AG09319 (cell line): ENCODE measurements around the gene ATP6V1G3.

Source experiments
- DNase-seq: peaks from one replicate; pipeline ENCODE4 v3.0.0-alpha.2; 2010; ENCODE audit warnings: low read depth; ENCODE audit errors: extremely low read depth
- TF ChIP-seq, protein P1 (sequence below): IDR thresholded peaks from 2 replicates; pipeline ENCODE4 v1.5.1; 2011; ENCODE audit warnings: low read depth, mild to moderate bottlenecking, inconsistent platforms, low read length, moderate library complexity

ATP6V1G3 gene

DNA sequence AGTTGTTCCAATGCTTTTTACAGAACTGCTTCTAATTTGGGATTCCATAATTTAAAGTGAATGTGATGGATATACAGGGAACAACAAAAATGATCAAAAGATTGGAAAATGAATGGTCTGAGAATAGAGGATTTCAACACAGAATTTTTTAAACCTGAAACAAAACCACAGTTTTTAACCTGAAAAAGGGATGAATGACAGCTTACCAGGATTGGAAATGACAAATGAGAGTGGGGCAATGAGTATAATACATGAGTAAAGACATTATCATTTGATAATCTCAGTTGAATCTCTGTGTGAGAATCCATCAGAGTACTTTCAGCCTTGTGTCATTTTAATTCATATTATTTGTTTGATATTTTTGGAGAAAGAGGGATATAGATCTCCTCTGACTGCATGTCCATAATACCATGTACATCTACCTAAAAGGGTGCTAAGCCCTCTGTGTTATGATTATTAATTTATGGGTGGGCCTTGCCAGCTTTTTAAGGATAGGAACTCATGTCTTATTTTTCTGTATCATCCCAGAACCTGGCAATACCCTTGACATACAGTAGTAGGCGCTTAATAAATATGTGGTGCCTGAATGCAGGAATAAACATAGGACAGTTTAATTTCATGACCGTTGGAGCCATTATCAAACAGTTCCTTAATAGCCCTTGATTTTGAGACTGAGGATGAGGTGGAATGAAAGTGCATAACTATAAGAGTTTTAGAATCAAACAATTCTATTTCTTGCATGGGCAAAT is 12.4 kb upstream of the ATP6V1G3 start:
- DNase-seq = no peak
- TF ChIP-seq, protein P1, sequence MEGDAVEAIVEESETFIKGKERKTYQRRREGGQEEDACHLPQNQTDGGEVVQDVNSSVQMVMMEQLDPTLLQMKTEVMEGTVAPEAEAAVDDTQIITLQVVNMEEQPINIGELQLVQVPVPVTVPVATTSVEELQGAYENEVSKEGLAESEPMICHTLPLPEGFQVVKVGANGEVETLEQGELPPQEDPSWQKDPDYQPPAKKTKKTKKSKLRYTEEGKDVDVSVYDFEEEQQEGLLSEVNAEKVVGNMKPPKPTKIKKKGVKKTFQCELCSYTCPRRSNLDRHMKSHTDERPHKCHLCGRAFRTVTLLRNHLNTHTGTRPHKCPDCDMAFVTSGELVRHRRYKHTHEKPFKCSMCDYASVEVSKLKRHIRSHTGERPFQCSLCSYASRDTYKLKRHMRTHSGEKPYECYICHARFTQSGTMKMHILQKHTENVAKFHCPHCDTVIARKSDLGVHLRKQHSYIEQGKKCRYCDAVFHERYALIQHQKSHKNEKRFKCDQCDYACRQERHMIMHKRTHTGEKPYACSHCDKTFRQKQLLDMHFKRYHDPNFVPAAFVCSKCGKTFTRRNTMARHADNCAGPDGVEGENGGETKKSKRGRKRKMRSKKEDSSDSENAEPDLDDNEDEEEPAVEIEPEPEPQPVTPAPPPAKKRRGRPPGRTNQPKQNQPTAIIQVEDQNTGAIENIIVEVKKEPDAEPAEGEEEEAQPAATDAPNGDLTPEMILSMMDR = no peak

DNA sequence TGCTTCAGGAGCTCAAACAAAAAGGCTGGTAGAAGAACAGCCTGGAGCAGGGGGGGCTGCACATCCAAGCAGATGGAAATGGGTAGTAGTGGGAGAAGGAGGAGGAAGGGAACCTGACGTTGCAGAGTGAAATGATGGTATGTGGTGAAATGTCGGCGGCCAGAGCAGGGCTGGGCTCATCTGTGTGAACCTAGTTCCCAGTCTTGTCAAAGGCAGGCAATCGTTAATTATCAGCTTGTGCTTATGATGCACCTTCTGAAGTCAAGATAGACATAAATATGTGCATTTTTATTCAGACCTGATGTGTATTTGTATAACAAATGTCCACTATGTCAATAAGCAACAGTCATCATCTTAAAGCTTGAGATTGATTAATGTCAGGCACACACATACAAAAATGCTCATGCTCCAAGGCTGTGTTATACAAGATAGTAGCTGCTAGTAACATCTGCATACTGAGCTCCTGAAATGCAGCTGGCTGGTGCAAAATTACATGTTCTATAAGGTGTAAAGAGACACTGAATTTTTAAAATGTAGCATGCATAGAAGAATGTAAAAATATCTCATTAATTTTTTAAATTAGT is 10.6 kb upstream of the ATP6V1G3 start:
- DNase-seq = no peak
- TF ChIP-seq, protein P1 = no peak

DNA sequence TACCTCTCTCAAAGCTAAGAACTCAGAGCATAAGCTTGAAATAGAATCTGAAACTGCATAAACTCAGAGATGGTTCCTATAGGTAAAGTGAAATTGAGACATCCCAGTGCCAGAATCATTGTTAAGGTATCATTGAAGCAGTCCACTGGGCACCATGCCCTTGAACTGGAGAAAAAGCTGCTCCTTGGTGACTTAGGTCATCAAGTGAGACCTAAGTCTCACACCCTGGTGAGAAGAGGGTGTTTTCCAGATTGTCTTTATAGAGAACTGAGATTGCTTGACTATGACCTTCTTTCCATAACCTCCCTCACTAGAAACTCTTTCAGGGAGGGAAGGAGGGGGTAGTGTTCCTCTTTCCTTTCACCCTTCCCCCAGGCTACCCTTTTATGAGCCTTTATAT is 9.4 kb upstream of the ATP6V1G3 start:
- TF ChIP-seq, protein P1 = no peak
- no peak for DNase-seq

DNA sequence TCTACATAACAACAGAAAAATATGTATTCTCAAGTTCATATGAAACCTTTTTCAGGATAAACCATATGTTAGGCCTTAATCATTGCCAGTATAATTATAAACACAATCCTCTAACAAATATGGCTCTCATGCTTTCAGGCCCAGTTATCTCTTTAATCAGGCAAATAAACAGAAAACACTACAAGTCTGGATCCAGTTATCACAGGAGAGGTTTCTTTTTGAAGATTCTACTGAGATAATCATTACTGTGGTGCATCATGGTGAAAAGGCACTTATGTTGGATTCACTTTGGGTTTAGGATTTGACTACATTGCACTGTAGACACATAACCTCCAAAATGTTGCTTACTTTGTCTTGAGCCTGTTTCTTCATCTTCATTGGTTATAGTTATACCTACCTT is 8.4 kb upstream of the ATP6V1G3 start:
- TF ChIP-seq, protein P1 = no peak
- no peak for DNase-seq

DNA sequence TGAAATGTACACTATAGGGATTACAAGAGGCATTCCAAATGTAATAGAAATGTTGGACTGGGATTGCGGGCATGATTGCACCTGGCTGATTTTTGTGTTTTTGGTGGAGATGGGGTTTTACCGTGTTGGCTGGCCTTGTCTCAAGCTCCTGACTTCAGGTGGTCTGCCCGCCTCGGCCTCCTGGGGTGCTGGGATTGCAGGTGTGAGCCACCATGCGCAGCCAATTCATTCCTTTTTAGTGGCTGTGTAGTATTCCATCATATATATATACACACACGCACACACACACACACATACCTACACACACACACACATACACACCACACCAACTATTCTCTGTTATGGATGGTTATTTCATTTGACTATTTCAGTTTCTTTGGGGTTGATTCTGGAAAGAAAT is 4.7 kb upstream of the ATP6V1G3 start:
- TF ChIP-seq, protein P1 = no peak
- no peak for DNase-seq

DNA sequence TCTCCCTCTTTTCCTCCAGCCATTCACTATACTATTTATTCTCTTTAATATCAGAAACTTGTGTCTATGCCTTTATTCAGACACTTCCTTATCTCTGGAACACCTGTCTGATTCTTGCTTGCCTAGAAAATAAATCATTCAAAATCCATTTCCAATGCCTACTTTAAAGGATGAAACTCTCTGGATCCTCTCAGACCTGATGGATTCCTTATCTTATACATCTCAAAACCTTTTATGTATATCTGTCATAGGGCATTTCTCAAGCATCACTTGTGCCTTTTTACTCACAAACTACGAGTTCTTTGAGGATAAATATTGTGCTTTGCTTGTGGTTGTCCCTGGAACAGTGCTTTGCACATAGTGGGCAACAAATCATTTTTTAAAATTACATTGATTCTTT is 3.8 kb upstream of the ATP6V1G3 start:
- TF ChIP-seq, protein P1 = no peak
- DNase-seq = no peak

DNA sequence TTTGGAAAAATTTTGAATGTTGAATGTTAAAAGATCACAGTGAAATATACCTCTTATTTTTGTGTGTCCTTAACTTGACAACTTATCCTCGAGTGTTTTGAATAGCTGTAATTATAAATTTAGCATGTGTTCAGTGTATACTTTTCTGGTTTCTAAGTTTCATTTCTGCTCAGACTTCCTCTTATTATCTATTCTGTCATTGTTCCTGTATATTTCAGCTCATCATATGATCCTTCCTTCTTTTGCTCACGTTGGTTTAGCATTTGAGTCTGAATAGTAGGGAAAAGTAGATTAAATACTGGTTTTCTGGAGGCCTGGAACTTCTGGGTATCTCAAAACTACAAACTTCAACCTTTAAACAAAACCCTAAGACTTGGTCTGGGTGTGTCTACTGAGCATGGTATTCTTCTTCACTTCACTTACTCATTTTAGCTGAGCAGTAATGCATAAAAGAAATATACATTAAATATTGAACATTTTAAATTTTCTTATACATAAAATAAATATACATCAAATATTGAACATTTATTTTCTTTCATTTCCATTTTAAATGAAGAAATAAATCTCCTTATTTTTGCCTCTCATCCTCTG is 3.3 kb upstream of the ATP6V1G3 start:
- TF ChIP-seq, protein P1 = no peak
- no peak for DNase-seq
